GM21529 (cell line): ENCODE data around the gene TXLNB.

Source experiments
- ATAC-seq: cut with Tn5 transposase; IDR thresholded peaks from one replicate; pipeline ENCODE4 v1.9.1; 2021; ENCODE audit not compliant: unreplicated experiment

TXLNB gene

GRCh38 chr6:139275279-139276055, 16.3 kb downstream of the TXLNB start:
- ATAC-seq: no peak

DNA sequence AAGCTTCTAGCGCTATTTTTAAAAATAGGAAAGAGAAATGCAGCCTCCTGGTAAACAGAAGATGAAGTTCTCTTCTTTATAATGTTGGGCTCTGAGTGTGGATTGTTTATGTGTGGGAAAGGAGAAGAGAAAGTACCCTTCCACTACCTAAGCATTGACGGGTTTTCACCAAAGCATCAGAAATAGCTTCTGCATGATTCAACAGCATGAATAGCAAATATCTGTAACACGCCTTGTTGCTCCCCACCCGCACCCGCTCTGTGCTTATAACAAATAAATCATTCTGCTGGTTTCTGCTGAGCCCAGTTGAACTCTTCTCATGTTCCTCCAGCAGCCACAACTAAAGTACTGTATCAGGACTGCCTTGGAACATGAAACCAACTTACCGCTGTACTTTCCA, 20.7 kb downstream of the TXLNB start:
- peak; percentile 91 for ATAC-seq

- ATAC-seq: no peak
These were observed 21.5 kb downstream of the TXLNB start for GRCh38 chr6:139270249-139270648.

DNA sequence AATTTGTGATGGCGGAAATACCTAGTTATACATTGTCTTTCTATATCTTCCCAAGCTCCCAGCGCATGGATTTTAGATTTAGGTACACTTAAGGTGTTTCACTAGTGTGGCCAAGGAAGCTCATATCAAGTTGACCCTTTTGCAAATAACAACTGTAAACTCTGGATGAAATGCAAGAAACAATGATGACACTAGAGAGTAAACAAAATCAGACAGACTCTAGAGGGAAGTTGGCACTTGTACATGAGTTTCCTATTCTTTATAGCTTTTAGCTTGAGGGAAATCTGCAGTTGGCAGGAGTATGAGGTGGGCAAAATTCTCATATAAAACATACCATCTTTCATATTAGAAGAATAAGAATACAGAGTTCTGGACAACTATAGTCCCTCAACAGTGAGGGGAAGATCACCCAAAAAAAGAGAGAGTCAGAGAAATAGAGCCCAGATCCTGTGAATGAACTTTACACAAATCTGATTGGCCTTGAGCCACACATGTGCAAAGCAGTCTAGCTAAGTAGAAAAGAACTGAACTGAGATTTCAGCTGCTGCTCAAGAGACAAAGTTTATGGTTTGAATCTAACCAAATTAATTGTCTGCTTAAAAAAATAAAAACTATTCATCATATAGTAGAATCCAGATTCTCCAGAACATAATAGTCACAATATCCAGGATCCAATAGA, 26.1 kb downstream of the TXLNB start:
- no peak for ATAC-seq

GRCh38 chr6:139262519-139263300, 29.1 kb downstream of the TXLNB start:
- ATAC-seq: peak; percentile 97

DNA sequence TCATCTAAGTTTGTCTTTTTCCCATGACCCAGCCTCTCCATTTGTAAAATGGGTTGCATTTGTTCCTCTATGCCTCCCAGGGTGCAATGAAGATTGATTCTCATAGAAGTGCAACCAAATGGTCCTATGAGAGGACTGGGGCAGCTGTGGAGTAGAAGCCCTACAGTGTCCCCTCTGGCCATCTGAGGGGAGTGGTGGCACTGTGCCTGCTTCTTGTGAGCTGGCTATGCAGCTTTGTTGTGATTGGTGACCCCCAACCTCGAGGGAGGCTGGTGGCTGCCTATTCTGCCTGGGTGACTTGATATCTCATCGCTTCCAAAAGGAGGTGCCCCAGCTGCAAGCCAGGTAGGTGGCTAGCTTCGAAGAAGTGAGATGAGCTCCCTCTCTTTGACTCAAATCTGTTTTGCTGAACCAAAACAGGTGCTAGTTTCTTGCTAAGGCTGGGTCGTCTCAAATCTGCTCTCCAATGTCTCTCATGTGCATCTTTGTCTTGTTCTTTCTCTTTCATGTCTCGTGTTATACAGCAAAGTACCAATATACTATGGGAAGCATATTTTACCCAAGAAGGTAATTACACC, 33.9 kb downstream of the TXLNB start:
- peak; percentile 40 for ATAC-seq

- no peak for ATAC-seq
These were observed 34.5 kb downstream of the TXLNB start for GRCh38 chr6:139257291-139257690.

GRCh38 chr6:139256087-139256486, 35.7 kb downstream of the TXLNB start:
- ATAC-seq: no peak

DNA sequence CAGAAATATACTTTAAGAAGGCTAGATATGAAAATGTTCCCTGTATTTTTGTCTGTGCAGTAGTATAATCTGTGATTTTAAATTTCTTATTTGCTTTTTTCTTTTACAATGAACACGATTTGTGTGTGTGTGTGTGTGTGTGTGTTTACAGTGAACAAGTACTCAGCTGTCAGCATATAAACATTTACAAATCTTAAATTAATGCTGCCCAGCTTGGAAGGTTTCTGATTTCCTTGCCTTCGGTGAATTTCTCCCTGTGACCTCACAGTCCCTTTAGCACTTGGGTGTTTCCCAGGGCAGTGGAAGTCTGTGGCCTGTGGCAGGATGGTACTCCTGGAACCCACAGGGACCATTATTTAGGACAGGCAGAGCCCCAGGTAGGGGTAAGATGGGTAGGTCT, 37.6 kb downstream of the TXLNB start:
- no peak for ATAC-seq

GRCh38 chr6:139253656-139254055, 38.1 kb downstream of the TXLNB start:
- no peak for ATAC-seq

- ATAC-seq: no peak
These were observed 40.0 kb downstream of the TXLNB start for GRCh38 chr6:139251691-139252390.

- ATAC-seq: peak; percentile 32
These were observed 40.6 kb downstream of the TXLNB start for GRCh38 chr6:139251045-139251690.

DNA sequence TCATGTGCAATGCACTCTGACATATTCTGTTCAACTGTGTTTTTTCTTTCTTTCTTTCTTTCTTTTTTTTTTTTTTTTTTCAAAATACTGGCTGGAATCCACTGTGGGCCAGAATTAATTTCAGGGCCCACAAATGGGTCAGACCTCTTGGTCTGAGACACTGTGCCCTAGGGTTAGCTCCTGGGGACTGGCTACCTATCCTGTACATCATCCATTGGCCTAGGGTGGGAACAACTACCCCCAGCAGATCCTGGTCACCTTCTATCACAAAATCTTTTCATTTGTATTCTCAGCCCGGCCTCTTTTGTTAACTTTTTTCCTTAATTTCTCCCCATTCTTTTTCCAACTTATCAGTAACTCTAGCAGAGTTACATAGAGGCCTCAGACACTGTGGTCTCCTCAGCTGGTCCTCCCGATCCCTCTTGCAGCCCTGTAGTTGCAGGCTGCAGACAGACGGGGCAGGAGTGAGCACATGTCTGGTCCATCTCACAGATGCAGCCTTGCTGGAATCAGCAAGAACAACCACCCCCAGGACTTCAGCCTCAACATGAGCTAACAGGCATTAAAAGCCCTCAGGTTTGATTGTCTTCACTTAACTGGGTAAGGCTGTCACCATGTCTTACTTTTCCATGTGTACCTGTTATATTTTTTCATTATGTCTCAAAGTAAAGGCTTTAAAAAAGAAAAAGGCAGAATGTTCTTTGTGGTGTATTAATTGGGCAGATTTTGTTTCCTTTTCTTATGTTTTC, 41.3 kb downstream of the TXLNB start:
- ATAC-seq: peak; percentile 95

- ATAC-seq: no peak
These were observed 42.4 kb downstream of the TXLNB start for GRCh38 chr6:139249395-139249794.

DNA sequence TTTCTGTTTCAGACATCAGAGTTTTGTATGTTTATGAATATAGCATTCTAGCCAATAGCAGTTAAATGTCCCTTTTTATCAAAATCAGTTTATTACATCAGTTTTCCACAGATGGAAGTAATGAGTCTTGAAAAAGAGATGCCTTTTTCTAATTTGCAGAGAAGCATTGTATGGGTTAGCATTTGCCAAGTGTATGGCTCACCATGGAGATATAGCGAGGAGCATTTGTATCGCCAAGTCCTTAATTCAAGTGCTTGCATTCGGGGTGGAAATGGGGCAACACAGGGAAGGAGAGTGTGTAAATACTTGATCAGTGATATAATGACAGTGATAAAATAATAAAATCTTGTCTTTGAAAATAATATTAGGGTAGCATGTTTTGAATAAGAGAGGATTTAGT, 42.9 kb downstream of the TXLNB start:
- no peak for ATAC-seq

- ATAC-seq: no peak
These were observed 44.2 kb downstream of the TXLNB start for GRCh38 chr6:139247618-139248017.

- ATAC-seq: no peak
These were observed 48.3 kb downstream of the TXLNB start for GRCh38 chr6:139243536-139243935.

DNA sequence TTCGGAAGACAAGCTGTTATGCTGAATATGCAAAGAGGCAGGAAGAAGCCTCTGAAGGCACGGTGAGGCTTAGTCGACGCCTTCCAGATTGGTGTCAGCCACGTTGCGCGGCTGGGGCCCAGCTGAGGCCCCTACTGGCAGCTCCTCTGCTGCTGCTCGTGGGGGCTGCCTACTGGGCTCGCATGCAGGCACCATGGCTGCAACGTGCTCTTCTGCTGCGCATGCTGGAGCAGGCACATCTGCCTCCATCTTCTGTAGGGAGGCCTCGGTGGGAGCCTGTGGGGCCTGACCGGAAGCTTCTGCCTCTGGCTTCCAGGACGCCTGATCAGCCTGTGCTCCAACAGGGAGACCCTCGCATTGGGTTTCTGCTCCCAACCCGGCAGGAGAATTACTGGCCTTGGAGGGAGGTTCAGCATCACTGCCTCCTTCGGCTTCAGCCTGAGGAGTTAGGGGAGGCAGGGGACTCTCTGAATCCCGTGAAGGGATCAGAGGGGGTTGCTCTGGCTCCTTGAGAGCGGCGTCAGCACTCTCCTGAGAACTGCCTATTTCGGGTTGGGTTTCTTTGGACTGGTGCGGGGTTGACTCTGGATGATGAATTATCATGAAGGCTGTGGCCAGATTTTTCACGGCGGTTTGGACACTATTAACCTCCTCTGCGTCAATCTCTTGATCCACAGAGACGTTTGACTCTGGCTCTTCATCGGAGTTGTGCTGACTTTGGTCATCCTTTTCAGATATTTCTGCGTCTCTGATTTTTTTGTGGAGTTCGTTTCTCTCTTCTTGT, 49.1 kb downstream of the TXLNB start:
- ATAC-seq: no peak
